Measurements from ENCODE around the gene PLIN3.

Gene PLIN3, protein sequence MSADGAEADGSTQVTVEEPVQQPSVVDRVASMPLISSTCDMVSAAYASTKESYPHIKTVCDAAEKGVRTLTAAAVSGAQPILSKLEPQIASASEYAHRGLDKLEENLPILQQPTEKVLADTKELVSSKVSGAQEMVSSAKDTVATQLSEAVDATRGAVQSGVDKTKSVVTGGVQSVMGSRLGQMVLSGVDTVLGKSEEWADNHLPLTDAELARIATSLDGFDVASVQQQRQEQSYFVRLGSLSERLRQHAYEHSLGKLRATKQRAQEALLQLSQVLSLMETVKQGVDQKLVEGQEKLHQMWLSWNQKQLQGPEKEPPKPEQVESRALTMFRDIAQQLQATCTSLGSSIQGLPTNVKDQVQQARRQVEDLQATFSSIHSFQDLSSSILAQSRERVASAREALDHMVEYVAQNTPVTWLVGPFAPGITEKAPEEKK

DNA sequence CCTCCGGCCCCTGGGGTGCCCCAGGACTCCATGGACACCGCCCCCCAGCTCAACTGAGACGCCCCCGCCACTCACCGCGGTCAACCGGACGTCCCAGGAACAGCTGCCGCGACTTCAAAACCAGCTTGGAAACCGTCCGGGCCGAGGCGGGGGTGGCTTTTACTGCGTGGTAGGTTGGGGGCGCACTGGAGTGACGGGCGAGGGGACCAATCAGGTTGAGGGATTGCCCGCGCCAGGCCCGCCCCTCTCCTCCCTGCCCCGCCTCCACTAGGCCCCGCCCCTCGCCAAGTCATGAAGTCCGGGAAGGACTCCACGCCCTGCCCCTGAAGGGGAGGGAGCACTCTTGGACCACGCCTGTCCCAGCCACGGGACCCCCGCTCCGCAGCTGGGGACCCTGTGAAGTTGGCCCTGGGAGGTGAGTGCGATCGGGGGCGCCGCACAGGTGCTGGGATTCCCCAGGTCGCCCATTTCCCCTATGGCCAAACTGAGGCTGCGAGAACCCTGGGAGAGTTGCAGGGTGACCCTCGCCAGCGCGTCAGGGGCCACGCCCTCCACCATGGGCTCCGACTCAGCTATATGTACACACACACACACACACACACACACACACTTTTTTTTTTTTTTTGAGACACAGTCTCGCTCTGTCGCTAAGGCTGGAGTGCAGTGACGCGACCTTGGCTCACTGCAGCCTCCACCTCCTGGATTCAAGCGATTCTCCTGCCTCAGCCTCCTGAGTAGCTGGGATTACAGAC is at the start of gene PLIN3:
Gene PLIN3, minus strand, starts transcription at position 134 of the 752 bp plus-strand sequence. CDS start 6,273 bp downstream, outside the sequence.
- ATAC-seq = peak; percentile 94
- H3K36me3 Mint-ChIP-seq = peaks cover 1% of the 10 kb centered on the region
- H3K4me1 Mint-ChIP-seq = peaks cover 44% of the 10 kb centered on the region
- H3K27ac Mint-ChIP-seq = peak within 1 kb of the TSS; percentile 85
- H3K9me3 Mint-ChIP-seq = no peaks in the 10 kb centered on the region
- H3K4me3 Mint-ChIP-seq = peak within 1 kb of the TSS; percentile 88
- peaks cover 12% of the 10 kb centered on the region for H3K27me3 Mint-ChIP-seq

DNA sequence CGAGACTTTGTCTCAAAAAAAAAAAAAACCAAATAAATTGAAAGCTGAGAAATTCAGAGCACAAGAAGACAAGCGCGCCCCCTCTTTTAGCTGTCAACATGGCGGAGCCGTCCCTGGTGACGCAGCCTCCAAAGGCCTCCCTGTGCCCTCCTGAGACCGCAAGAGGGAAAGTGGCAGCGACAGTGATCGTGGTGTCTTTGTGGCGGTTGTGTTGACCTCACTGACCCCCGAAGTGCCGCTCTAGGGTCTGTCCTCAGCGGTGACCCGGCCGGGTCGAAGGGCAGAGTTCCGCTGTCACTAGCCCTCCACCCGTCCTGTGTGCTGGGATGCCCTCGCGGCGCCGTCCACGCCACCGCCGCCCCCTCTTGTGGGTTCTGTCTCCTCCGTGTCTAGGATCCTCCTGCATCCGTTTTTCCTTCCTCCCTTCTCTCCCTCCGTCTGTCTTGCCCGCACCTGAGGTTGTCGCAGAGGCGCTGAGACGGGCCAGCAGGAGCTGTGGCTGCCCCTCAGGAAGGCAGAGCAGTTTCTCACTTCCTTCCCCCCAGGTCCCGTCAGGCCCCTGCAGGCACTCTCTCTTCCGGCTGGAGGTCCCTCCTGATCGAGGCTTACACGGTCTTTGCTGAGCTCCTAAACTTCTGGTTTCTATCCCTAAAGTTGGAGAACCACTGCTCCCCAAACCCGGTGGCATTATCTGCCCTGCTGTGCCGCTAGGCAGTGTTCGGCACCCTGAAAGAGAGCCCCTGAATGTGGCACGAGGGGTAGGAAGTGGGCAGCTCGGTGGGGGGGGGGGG is 49.0 kb upstream of the PLIN3 start:
- Mint-ChIP-seq H3K27me3 (no peaks in the 10 kb centered on the region), H3K9me3 (no peaks in the 10 kb centered on the region), H3K4me3 (peak overlapping the region; percentile 91), H3K27ac (peak overlapping the region; percentile 90), H3K36me3 (no peaks in the 10 kb centered on the region), H3K4me1 (peaks cover 50% of the 10 kb centered on the region)
- peak; percentile 71 for ATAC-seq

- H3K27ac Mint-ChIP-seq = peak overlapping the region; percentile 90
- no peaks in the 10 kb centered on the region for H3K27me3 Mint-ChIP-seq
- H3K9me3 Mint-ChIP-seq = no peaks in the 10 kb centered on the region
- H3K36me3 Mint-ChIP-seq = no peaks in the 10 kb centered on the region
- no peak for ATAC-seq
- H3K4me3 Mint-ChIP-seq = peak overlapping the region; percentile 91
- peaks cover 62% of the 10 kb centered on the region for H3K4me1 Mint-ChIP-seq
Observed at GRCh38 chr19:4914736-4915501, 47.5 kb upstream of the PLIN3 start.

DNA sequence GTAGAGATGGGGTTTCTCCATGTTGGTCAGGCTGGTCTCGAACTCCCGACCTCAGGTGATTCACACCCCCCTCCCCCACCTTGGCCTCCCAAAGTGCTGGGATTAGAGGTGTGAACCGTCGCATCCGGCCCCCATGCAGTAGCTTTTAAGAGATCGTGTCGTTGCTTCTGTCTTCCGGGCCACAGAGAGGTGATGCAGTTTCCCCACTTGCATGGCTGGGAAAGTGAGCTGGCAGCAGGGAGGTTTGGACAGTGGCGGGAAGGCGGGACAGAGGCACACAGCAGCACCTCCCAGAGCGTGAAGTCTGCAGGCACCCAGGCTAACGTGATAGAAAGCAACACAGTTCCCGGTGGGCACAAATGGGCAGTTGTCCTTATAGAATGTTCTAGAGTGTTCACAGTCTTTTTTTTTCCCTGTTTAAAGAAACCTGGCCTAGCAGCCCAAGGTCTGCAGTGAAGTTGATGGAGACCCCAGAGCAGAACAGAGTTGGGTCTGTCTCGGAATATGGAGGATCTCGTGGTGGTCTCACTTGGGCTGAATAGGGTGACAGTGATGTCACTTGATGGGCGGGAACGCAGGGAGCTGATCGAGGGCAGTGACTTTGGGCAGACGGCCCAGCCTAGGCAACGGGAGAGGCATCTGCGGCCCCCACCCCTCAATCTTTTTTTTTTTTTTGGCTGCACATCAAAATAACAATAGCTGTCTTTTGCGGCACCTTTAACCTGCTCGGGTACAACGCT is 46.7 kb upstream of the PLIN3 start:
- Mint-ChIP-seq H3K4me1 (peaks cover 62% of the 10 kb centered on the region), H3K4me3 (peak overlapping the region; percentile 91), H3K27me3 (no peaks in the 10 kb centered on the region), H3K36me3 (no peaks in the 10 kb centered on the region), H3K9me3 (no peaks in the 10 kb centered on the region), H3K27ac (no peak overlapping the region)
- no peak for ATAC-seq

DNA sequence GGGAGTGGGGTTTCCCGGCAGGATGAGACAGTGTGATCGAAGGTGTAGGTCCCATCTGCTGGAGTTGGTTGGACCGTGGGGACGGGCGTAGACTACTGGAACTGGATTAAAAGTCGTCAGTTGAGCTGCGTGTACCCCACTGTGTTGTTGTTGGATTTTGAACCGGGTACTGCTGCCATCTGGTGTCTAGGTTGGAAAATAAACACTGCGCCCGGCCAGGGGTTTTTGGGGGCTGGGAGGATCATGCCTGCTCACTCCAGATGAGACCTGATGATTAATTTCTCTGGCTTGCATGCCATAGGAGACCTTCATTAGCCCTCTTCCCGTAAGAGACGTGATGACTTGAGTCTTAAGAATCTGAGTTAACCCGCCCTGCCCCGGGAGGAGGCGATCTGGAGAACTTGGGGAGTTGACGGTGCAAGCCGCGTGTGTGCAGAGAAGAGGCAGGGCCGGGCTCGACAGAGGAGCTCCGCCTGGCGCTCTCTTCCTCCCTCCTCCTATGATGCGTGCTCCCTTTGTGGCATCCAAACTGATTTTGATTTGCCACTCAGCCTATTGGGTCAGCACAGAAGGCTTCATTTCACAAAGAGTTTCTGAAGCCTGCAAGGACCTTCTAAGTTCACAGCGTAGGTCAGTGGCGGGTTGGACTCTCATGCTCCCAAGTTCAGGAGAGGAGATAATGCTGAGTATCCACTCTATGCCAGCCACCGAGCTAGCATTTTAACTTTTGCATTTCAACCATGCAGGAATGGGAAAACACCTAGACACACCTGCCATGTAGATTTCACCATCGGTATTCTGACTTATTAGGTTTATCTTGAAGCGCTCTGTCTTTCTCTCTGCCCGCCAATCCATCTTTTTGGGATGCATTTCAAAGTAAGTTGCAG is 44.6 kb upstream of the PLIN3 start:
- H3K27me3 Mint-ChIP-seq = no peaks in the 10 kb centered on the region
- ATAC-seq = peak; percentile 57
- peak overlapping the region; percentile 46 for H3K27ac Mint-ChIP-seq
- H3K36me3 Mint-ChIP-seq = no peaks in the 10 kb centered on the region
- H3K4me1 Mint-ChIP-seq = peaks cover 62% of the 10 kb centered on the region
- peak overlapping the region; percentile 74 for H3K4me3 Mint-ChIP-seq
- no peaks in the 10 kb centered on the region for H3K9me3 Mint-ChIP-seq

DNA sequence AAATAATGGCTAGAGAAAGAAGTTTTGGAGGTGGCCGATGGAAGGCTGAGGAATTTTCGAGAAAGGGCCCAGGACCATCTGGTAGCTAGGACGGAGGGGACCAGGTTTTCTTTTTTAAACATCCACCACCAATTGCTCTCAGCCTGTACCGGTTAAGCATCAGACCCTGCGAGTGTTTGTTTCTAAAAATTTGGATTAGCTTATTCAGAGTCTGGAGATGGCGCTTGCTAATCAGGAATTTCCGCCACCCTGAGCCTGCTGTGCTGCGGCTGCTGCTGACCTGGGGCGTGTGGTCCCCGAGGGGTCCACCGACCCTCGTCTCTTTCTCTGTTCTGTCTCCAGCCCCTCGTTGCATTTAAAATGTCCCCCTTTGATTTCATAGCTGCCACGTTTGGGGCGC is 43.8 kb upstream of the PLIN3 start:
- no peak for ATAC-seq
- H3K9me3 Mint-ChIP-seq = no peaks in the 10 kb centered on the region
- H3K27me3 Mint-ChIP-seq = no peaks in the 10 kb centered on the region
- H3K36me3 Mint-ChIP-seq = no peaks in the 10 kb centered on the region
- H3K4me1 Mint-ChIP-seq = peaks cover 57% of the 10 kb centered on the region
- H3K27ac Mint-ChIP-seq = peak overlapping the region; percentile 46
- peak overlapping the region; percentile 74 for H3K4me3 Mint-ChIP-seq

DNA sequence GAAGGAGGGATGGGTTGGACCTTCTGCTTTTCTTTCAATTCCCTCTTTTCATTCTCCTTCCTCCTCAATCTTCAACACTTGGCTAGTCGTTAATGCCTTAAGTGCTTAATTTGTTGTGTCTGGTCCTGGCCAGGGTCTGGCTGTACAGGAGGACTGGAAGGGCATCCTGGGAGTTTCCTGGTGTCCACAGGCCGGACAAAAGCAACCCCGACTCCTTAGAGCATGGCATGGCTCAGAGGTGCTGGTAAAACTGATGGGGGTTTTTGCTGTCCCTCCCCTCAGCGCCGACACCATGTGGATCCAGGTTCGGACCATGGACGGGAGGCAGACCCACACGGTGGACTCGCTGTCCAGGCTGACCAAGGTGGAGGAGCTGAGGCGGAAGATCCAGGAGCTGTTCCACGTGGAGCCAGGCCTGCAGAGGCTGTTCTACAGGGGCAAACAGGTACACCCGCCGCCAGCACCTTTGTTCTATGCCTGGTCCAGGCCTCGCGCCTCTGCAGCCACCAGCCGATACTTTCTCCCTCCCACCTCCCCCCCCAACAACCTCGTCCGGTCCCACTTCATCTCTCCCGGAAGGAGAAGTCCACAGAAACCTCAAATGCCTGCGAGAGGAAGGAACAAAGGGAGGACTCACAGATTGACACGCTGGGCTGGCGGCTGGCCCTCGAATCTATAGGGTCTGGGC is 43.3 kb upstream of the PLIN3 start:
- Mint-ChIP-seq H3K27ac (peak overlapping the region; percentile 46), H3K4me3 (peak overlapping the region; percentile 74), H3K27me3 (no peaks in the 10 kb centered on the region), H3K9me3 (no peaks in the 10 kb centered on the region), H3K4me1 (peaks cover 52% of the 10 kb centered on the region), H3K36me3 (no peaks in the 10 kb centered on the region)
- ATAC-seq = no peak

GRCh38 chr19:4909897-4910593 is 42.6 kb upstream of the PLIN3 start:
- no peaks in the 10 kb centered on the region for H3K36me3 Mint-ChIP-seq
- H3K4me3 Mint-ChIP-seq = peak overlapping the region; percentile 74
- no peaks in the 10 kb centered on the region for H3K27me3 Mint-ChIP-seq
- H3K27ac Mint-ChIP-seq = no peak overlapping the region
- H3K4me1 Mint-ChIP-seq = peaks cover 46% of the 10 kb centered on the region
- no peaks in the 10 kb centered on the region for H3K9me3 Mint-ChIP-seq
- peak; percentile 97 for ATAC-seq

GRCh38 chr19:4909156-4909896 is 41.9 kb upstream of the PLIN3 start, which contains the start of gene UHRF1:
UHRF1 (plus strand) TSS chr19:4909501; CDS start chr19:4910886, 1,385 bp downstream.
- H3K4me3 Mint-ChIP-seq = peak within 1 kb of the TSS; percentile 74
- H3K27me3 Mint-ChIP-seq = no peaks in the 10 kb centered on the region
- no peaks in the 10 kb centered on the region for H3K36me3 Mint-ChIP-seq
- no peaks in the 10 kb centered on the region for H3K9me3 Mint-ChIP-seq
- no peak within 1 kb of the TSS for H3K27ac Mint-ChIP-seq
- ATAC-seq = peak; percentile 34
- peaks cover 38% of the 10 kb centered on the region for H3K4me1 Mint-ChIP-seq

DNA sequence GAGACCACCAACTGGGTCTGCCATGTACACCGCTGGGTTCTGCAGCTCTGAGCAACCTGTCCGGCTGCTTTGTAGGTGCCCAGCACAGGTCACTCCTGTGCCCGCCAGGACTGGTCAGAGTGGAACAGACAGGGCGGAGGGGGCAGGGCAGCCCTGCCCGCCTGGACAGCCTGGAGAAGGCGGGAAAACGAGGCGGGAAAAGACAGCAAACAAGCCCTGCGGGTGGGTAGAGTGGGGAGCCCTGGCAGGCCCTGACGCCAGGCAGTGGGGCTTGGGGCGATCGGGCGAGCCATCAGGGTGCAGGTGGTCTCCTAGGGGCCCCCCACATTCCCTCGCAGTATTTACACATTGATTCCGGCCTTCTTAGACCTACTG is 41.3 kb upstream of the PLIN3 start:
- no peak for ATAC-seq
- H3K4me3 Mint-ChIP-seq = peak overlapping the region; percentile 42
- H3K4me1 Mint-ChIP-seq = peaks cover 33% of the 10 kb centered on the region
- no peak overlapping the region for H3K27ac Mint-ChIP-seq
- no peaks in the 10 kb centered on the region for H3K36me3 Mint-ChIP-seq
- H3K27me3 Mint-ChIP-seq = no peaks in the 10 kb centered on the region
- no peaks in the 10 kb centered on the region for H3K9me3 Mint-ChIP-seq

DNA sequence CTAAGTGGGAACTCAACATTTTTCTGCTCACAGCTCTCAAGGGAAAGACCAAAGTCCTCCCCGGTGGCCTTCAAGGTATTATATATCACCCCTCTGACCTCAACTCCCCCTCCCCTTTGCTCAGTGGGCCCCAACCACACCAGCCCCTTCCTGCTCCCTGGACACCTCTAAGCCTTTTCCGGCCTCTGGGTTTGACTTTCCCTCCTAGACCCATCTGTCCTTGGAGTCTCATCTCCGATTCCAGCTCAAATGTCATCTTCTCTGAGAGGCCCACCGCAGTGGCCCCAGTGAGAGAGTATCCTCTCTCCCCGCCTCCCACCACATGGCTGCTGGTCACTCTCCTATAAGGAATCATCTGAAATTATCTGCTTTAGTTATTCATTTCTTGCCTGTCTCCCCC is 40.9 kb upstream of the PLIN3 start:
- Mint-ChIP-seq H3K4me3 (peak overlapping the region; percentile 42), H3K36me3 (no peaks in the 10 kb centered on the region), H3K4me1 (peaks cover 31% of the 10 kb centered on the region), H3K27me3 (no peaks in the 10 kb centered on the region), H3K27ac (no peak overlapping the region), H3K9me3 (no peaks in the 10 kb centered on the region)
- ATAC-seq = no peak

GRCh38 chr19:4906963-4907362 is 39.5 kb upstream of the PLIN3 start:
- Mint-ChIP-seq H3K9me3 (no peaks in the 10 kb centered on the region), H3K36me3 (no peaks in the 10 kb centered on the region), H3K27ac (no peak overlapping the region), H3K4me1 (peaks cover 17% of the 10 kb centered on the region), H3K4me3 (no peak overlapping the region), H3K27me3 (no peaks in the 10 kb centered on the region)
- no peak for ATAC-seq

All from stimulated activated memory B cell treated with anti-CD40 and anti-IgM and Interleukin-4, amounts not matched to agents 10 μg/mL and 1 μg/mL and 100 μg/mL, for 72 hours (primary cell).